Measurements from ENCODE around the gene DNAJB13.

DNA sequence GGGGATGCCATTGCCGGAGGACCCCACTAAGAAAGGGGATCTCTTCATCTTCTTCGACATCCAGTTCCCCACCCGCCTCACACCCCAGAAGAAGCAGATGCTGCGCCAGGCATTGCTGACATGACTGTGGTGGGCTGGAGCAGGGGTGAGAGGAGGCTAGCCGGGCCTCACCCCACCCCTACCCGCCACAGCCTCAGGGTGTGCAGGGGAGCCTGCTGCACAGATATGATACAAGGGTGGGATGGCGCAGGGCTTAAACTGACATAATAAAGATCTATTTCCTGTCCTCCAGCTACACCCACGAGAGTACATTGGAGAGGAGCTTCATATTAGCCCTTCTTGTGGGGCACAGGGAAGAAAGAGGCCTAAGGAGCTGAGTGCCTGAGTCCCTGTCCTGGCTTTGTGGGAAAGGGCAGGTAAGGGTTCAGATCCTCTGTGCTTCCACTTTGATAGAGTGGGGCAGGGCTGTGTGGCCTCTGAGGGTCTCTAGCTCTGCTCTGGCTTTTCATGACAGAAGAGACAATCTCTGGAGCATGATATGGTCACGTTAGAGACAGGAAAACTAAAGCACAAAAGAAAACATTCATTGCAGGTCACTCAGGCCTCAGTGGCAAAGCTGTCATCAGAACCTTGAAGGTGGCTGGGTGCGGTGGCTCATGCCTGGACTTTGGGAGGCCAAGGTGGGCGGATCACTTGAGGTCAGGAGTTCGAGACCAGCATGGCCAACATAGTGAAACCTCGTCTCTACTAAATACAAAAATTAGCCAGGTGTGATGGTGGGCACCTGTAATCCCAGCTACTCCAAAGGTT is 19.4 kb downstream of the DNAJB13 start:
- TF ChIP-seq, protein P1, sequence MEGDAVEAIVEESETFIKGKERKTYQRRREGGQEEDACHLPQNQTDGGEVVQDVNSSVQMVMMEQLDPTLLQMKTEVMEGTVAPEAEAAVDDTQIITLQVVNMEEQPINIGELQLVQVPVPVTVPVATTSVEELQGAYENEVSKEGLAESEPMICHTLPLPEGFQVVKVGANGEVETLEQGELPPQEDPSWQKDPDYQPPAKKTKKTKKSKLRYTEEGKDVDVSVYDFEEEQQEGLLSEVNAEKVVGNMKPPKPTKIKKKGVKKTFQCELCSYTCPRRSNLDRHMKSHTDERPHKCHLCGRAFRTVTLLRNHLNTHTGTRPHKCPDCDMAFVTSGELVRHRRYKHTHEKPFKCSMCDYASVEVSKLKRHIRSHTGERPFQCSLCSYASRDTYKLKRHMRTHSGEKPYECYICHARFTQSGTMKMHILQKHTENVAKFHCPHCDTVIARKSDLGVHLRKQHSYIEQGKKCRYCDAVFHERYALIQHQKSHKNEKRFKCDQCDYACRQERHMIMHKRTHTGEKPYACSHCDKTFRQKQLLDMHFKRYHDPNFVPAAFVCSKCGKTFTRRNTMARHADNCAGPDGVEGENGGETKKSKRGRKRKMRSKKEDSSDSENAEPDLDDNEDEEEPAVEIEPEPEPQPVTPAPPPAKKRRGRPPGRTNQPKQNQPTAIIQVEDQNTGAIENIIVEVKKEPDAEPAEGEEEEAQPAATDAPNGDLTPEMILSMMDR (IDR thresholded peaks at IDR 0.05): no peak
- TF ChIP-seq POLR2A (IDR thresholded peaks at IDR 0.05): no peak

Data from lower leg skin (tissue), 3 donors.